ENCODE results near the gene ADARB1. TPM values are rescaled to one million over a fixed set of nuclear protein-coding genes. Genes with fewer than 3 reads are reported as not detected.

ADARB1 gene
- polyA plus RNA-seq, 1 of the 3 experiments (the other 2 are of a cell fraction): 7.8 TPM

GRCh38 chr21:45056917-45057560 is 17.3 kb upstream of the ADARB1 start:
- WGBS (ENCODE audit: low lambda C conversion rate): 84% methylated on average over 12 of the region's 12 CpGs
- POLR2A ChIA-PET: no interaction called here
- no peak overlapping the region for H3K4me3 ChIP-seq (ENCODE audit: low read depth in 2 of 2, low read length in 1 of 2)
- no peak overlapping the region for H2AFZ ChIP-seq (ENCODE audit: low read depth)
- DNase-seq: no peak
- no peaks in the 10 kb centered on the region for H3K79me2 ChIP-seq (ENCODE audit: insufficient read depth)
- no peaks in the 10 kb centered on the region for H3K9me3 ChIP-seq
- H3K27me3 ChIP-seq (ENCODE audit: insufficient read depth): no peaks in the 10 kb centered on the region
- TF ChIP-seq, protein P1, sequence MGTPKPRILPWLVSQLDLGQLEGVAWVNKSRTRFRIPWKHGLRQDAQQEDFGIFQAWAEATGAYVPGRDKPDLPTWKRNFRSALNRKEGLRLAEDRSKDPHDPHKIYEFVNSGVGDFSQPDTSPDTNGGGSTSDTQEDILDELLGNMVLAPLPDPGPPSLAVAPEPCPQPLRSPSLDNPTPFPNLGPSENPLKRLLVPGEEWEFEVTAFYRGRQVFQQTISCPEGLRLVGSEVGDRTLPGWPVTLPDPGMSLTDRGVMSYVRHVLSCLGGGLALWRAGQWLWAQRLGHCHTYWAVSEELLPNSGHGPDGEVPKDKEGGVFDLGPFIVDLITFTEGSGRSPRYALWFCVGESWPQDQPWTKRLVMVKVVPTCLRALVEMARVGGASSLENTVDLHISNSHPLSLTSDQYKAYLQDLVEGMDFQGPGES (IDR thresholded peaks at IDR 0.05; ENCODE audit: low read depth, low read length): no peak
- TF ChIP-seq FOSL2 (IDR thresholded peaks at IDR 0.05; ENCODE audit: borderline replicate concordance, low read depth): no peak
- TF ChIP-seq TEAD4 (IDR thresholded peaks at IDR 0.05; ENCODE audit: borderline replicate concordance, insufficient read depth): no peak
- TF ChIP-seq NRF1 (IDR thresholded peaks at IDR 0.05; ENCODE audit: low read depth, low read length): no peak
- no peak for TF ChIP-seq YY1 (IDR thresholded peaks at IDR 0.05; ENCODE audit: low read depth)
- H3F3A ChIP-seq (replicated peaks; ENCODE audit: insufficient read depth): no peaks in the 10 kb centered on the region
- H4K20me1 ChIP-seq (ENCODE audit: insufficient read depth): no peaks in the 10 kb centered on the region
- H3K9ac ChIP-seq: no peak overlapping the region
- H3K4me2 ChIP-seq: no peak overlapping the region
- no peaks in the 10 kb centered on the region for H3K9me2 ChIP-seq
- no peak overlapping the region for H3K27ac ChIP-seq (ENCODE audit: low read depth in 2 of 2, low read length in 1 of 2)
- CTCF ChIA-PET: no interaction called here
- no peaks in the 10 kb centered on the region for H3K36me3 ChIP-seq (replicated peaks in 1 of 2; ENCODE audit: control insufficient read depth in 1 of 2, insufficient read depth in 2 of 2, low read length in 1 of 2)
- peaks cover 0 to 2% of the 10 kb centered on the region in 2 experiments; a peak in 1 of 4 replicates for H3K4me1 ChIP-seq (ENCODE audit: control insufficient read depth in 1 of 2, insufficient read depth in 2 of 2, low read depth in 1 of 2, low read length in 1 of 2)

- H3K9me2 ChIP-seq: no peaks in the 10 kb centered on the region
- H3K27me3 ChIP-seq (ENCODE audit: insufficient read depth): no peaks in the 10 kb centered on the region
- no peak overlapping the region for H3K9ac ChIP-seq
- no peaks in the 10 kb centered on the region for H3K36me3 ChIP-seq (replicated peaks in 1 of 2; ENCODE audit: control insufficient read depth in 1 of 2, insufficient read depth in 2 of 2, low read length in 1 of 2)
- TF ChIP-seq USF2 (IDR thresholded peaks at IDR 0.05; ENCODE audit: borderline replicate concordance, low read depth, low read length) (no peak), YY1 (IDR thresholded peaks at IDR 0.05; ENCODE audit: low read depth) (no peak), FOXJ3 (CRISPR knock-in tag; IDR thresholded peaks at IDR 0.05) (no peak), GATA2 (CRISPR knock-in tag; IDR thresholded peaks at IDR 0.05) (no peak), CTCF (IDR thresholded peaks at IDR 0.05) (no peak), TCF12 (IDR thresholded peaks at IDR 0.05) (no peak), RCOR1 (IDR thresholded peaks at IDR 0.05; ENCODE audit: low read length) (no peak)
- TF ChIP-seq, protein P2, sequence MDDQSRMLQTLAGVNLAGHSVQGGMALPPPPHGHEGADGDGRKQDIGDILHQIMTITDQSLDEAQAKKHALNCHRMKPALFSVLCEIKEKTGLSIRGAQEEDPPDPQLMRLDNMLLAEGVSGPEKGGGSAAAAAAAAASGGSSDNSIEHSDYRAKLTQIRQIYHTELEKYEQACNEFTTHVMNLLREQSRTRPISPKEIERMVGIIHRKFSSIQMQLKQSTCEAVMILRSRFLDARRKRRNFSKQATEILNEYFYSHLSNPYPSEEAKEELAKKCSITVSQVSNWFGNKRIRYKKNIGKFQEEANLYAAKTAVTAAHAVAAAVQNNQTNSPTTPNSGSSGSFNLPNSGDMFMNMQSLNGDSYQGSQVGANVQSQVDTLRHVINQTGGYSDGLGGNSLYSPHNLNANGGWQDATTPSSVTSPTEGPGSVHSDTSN (IDR thresholded peaks at IDR 0.05): no peak
- no peaks in the 10 kb centered on the region for H4K20me1 ChIP-seq (ENCODE audit: insufficient read depth)
- no peak overlapping the region for H3K4me2 ChIP-seq
- no peaks in the 10 kb centered on the region for H3K79me2 ChIP-seq (ENCODE audit: insufficient read depth)
- DNase-seq: no peak
- no peak overlapping the region for H2AFZ ChIP-seq (ENCODE audit: low read depth)
- 75% methylated on average over 14 of the region's 14 CpGs for WGBS (ENCODE audit: low lambda C conversion rate)
- peaks cover 0 to 2% of the 10 kb centered on the region in 2 experiments; a peak in 1 of 4 replicates for H3K4me1 ChIP-seq (ENCODE audit: control insufficient read depth in 1 of 2, insufficient read depth in 2 of 2, low read depth in 1 of 2, low read length in 1 of 2)
- CTCF ChIA-PET: no interaction called here
- no peak overlapping the region for H3K27ac ChIP-seq (ENCODE audit: low read depth in 2 of 2, low read length in 1 of 2)
- no peaks in the 10 kb centered on the region for H3K9me3 ChIP-seq
- no peaks in the 10 kb centered on the region for H3F3A ChIP-seq (replicated peaks; ENCODE audit: insufficient read depth)
- POLR2A ChIA-PET: no interaction called here
- H3K4me3 ChIP-seq (ENCODE audit: low read depth in 2 of 2, low read length in 1 of 2): no peak overlapping the region
Observed at GRCh38 chr21:45057886-45058285, 16.5 kb upstream of the ADARB1 start.
